ENCODE data around the gene ERN2. TPM values are rescaled to one million over a fixed set of nuclear protein-coding genes. Genes with fewer than 3 reads are reported as not detected.
A peak's percentile ranks its signal among the peaks of the same experiment; 100 is the strongest.

ERN2 gene
- total RNA-seq, 1 experiment from 2014 or later = 2.1 TPM

- Histone ChIP-seq H2BK20ac (ENCODE audit: low read depth, low read length, poor library complexity, severe bottlenecking) (no peak overlapping the region), H2BK120ac (ENCODE audit: low read depth, low read length, poor library complexity, severe bottlenecking) (no peak overlapping the region), H3K14ac (ENCODE audit: insufficient read depth, low read length) (no peak overlapping the region), H3K4me2 (ENCODE audit: insufficient read depth, insufficient read length, low read length) (no peak overlapping the region), H3K23ac (ENCODE audit: insufficient read length, low read depth, low read length) (no peak overlapping the region), H3K23me2 (ENCODE audit: insufficient read length, low read depth, low read length, poor library complexity, severe bottlenecking) (no peaks in the 10 kb centered on the region), H2AFZ (ENCODE audit: low read length) (no peak overlapping the region), H3K79me2 (ENCODE audit: insufficient read depth, low read length) (no peaks in the 10 kb centered on the region), H3K56ac (ENCODE audit: insufficient read length, low read depth, low read length) (no peak overlapping the region), H3K27me3 (ENCODE audit: insufficient read depth, low read length) (no peaks in the 10 kb centered on the region), H2BK5ac (ENCODE audit: insufficient read length, low read length) (no peak overlapping the region), H3K9me3 (ENCODE audit: control insufficient read depth, low read depth, low read length) (no peaks in the 10 kb centered on the region), H3K4me1 (ENCODE audit: insufficient read depth, low read length) (no peaks in the 10 kb centered on the region), H2BK12ac (ENCODE audit: insufficient read length, low read depth, low read length) (no peak overlapping the region), H3T11ph (ENCODE audit: low read length) (no peak overlapping the region), H4K20me1 (ENCODE audit: control insufficient read depth, insufficient read depth, insufficient read length) (no peaks in the 10 kb centered on the region), H3K27ac (ENCODE audit: insufficient read length, low read depth, low read length) (no peak overlapping the region), H4K8ac (replicated peaks; ENCODE audit: insufficient read length, low read depth, low read length) (no peak overlapping the region), H3K4ac (ENCODE audit: low read depth, low read length) (no peak overlapping the region), H4K91ac (ENCODE audit: insufficient read length, low read depth, low read length) (no peak overlapping the region), H3K79me1 (ENCODE audit: insufficient read depth, low read depth, low read length, poor library complexity, severe bottlenecking) (no peaks in the 10 kb centered on the region), H4K5ac (ENCODE audit: insufficient read length, low read depth, low read length) (no peak overlapping the region), H2AK5ac (ENCODE audit: insufficient read length, low read length) (no peak overlapping the region), H3K18ac (ENCODE audit: insufficient read length, low read depth, low read length) (no peak overlapping the region), H2BK15ac (ENCODE audit: low read depth, low read length) (no peak overlapping the region), H3K9ac (ENCODE audit: extremely low read depth, insufficient read length, low read length) (no peak overlapping the region)
- WGBS (ENCODE audit: extremely low coverage, insufficient read length, low lambda C conversion rate) = no CpG with 5 or more reads among the region's 4 CpGs
- DNase-seq = no peak
- Mint-ChIP-seq H3K36me3 (ENCODE audit: insufficient read depth in 1 of 3, low read depth in 3 of 3) (peaks cover 0 to 73% (median 49%) of the 10 kb centered on the region in 3 experiments; a peak in 6 of 7 replicates), H3K27ac (peak overlapping the region in 1 of 3 experiments; percentile 38; a peak in 1 of 7 replicates), H3K27me3 (ENCODE audit: low read depth) (no peaks in the 10 kb centered on the region), H3K4me1 (no peaks in the 10 kb centered on the region), H3K4me3 (no peak overlapping the region), H3K9me3 (no peaks in the 10 kb centered on the region)
- TF ChIP-seq, protein P1, sequence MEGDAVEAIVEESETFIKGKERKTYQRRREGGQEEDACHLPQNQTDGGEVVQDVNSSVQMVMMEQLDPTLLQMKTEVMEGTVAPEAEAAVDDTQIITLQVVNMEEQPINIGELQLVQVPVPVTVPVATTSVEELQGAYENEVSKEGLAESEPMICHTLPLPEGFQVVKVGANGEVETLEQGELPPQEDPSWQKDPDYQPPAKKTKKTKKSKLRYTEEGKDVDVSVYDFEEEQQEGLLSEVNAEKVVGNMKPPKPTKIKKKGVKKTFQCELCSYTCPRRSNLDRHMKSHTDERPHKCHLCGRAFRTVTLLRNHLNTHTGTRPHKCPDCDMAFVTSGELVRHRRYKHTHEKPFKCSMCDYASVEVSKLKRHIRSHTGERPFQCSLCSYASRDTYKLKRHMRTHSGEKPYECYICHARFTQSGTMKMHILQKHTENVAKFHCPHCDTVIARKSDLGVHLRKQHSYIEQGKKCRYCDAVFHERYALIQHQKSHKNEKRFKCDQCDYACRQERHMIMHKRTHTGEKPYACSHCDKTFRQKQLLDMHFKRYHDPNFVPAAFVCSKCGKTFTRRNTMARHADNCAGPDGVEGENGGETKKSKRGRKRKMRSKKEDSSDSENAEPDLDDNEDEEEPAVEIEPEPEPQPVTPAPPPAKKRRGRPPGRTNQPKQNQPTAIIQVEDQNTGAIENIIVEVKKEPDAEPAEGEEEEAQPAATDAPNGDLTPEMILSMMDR (conservative IDR thresholded peaks at IDR 0.05) = no peak
Observed at GRCh38 chr16:23670137-23670776, 42.8 kb downstream of the ERN2 start.
